NT2/D1 (cell line): ENCODE results near the gene MED20.

Experiments
- DNase-seq: peaks from one replicate; pipeline ENCODE4 v3.0.0-alpha.2; 2011; ENCODE audit warnings: low read depth, low spot score
- H3K27me3 ChIP-seq: 2 replicates; pipeline ENCODE4 v1.6.0; 2011; ENCODE audit warnings: mild to moderate bottlenecking; ENCODE audit not compliant: insufficient read length, insufficient read depth
- H3K36me3 ChIP-seq: 2 replicates; pipeline ENCODE4 v1.6.1; 2011; ENCODE audit warnings: mild to moderate bottlenecking, low read length, mixed read lengths; ENCODE audit not compliant: insufficient read depth, insufficient read length
- H3K4me1 ChIP-seq: 2 replicates; pipeline ENCODE4 v1.5.1; 2011; ENCODE audit not compliant: insufficient read depth, insufficient read length
- H3K4me3 ChIP-seq: 2 replicates; pipeline ENCODE4 v1.5.1; 2011; ENCODE audit warnings: low read depth; ENCODE audit not compliant: insufficient read length
- H3K9ac ChIP-seq: 2 replicates; pipeline ENCODE4 v1.6.0; 2011; ENCODE audit warnings: low read depth; ENCODE audit not compliant: insufficient read length
- H3K9me3 ChIP-seq: 2 replicates; pipeline ENCODE4 v1.5.1; 2011; ENCODE audit warnings: mild to moderate bottlenecking, low read length; ENCODE audit not compliant: insufficient read depth
- SUZ12 ChIP-seq: IDR thresholded peaks from 2 replicates; pipeline ENCODE4 v1.6.1; 2011; ENCODE audit not compliant: insufficient read length, insufficient read depth; ENCODE audit errors: extremely low read depth
- YY1 ChIP-seq: IDR thresholded peaks from 2 replicates; pipeline ENCODE4 v1.6.1; 2011; ENCODE audit not compliant: insufficient read length, insufficient read depth
- ZNF274 ChIP-seq: IDR thresholded peaks from 2 replicates; pipeline ENCODE4 v1.6.1; 2011; ENCODE audit warnings: mild to moderate bottlenecking, low read depth, low read length

MED20 gene

DNA sequence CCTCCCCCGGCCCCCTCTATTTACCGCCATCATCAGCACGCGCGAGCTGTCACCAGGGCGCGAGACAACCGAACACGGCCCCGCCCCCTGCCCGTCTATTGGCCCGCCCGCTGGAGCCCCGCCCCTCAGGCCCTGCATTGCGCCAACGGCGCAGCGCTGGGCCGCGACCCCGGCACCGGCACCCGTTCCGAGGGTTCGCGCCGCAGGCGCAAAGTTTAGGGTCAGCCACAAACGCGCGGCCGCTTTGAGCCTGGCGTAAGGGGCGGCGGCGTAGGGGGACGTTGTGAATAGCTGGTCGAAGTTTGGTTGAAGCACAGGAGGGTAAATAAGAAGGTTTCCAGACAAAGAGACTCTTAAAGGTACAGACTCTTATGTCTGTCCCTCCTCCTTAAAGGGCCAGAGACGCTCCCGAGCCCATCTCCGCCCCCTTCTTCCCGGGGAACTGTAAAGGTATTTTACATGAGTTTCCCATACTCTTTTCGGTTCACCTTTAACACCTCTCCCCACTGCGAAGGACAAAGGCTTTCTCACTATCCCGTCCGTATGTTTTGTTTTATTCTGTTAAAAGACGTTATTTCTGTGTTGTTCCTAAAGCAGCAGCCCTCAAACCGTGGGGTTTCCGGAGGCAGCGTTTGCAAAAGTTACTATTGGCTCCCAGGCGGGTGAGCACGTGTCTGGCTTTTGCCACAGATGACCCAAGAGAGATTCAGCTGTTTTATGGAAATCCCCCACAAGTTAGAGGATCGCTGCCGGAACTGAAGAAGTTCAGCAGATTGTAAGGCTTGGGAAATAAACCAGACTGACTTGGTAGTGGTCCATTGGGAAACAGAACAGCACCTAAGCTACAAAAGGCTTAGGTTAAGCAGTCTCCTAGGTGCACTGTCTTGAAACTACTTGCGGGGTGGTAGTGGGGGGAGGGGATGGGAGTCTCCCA lies 25.4 kb downstream of the MED20 start, which contains the start of gene USP49:
USP49 (minus strand) TSS at position 76 of the 934 bp plus-strand sequence. CDS start 88,392 bp downstream, outside the sequence.
- Histone ChIP-seq H3K4me1 (no peaks in the 10 kb centered on the region), H3K9ac (peak within 1 kb of the TSS; percentile 82), H3K9me3 (no peaks in the 10 kb centered on the region), H3K27me3 (peaks cover 3% of the 10 kb centered on the region), H3K4me3 (peak within 1 kb of the TSS; percentile 60), H3K36me3 (no peaks in the 10 kb centered on the region)
- TF ChIP-seq ZNF274 (no peak), YY1 (no peak), SUZ12 (no peak)
- DNase-seq = peak; percentile 62

DNA sequence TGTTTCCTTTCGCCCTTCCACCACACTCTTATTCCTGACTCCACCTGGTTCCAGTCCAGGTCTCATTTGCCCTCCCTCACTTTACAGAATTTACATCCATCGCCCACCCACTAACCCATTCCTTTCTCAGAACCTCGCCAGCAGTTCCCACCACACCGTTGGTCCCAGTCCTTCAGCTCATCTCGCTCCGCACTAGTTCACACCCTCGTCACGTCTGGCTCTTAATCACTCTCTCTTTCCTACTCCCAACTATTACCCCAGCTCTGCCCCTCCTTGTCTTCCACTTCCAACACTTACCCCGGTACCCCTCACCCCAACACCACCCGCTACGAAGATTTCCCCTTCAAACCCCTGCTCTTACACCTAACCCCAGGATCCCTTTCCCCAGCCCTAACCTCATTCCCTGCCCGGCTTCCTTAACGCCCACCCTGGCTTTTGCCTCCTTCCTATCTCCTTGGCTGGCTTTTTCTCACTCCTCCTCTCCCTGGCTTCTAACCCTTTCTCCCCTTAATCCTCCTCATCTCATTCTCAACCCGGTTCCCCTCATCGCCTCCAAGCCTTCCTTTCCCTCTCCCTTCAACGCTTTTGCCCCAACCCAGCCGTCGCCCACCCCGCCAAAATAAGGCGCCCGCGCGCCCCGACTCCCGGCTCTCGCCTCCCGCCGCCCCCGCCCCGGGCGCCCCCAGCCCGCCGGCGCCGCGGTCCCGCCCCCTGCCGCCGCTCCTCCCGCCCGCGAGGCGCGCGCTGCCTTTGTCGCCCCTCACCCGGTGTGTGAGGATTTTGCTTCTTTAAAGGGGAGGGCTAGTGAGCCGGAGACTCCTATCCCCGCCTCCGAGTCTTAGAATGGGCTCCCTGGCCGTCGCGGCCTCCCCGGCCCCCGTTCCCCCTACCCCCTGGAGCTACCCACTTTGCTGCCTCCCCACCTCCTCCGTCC lies 26.3 kb downstream of the MED20 start:
- no peaks in the 10 kb centered on the region for H3K9me3 ChIP-seq
- peak; percentile 36 for DNase-seq
- H3K27me3 ChIP-seq = peaks cover 3% of the 10 kb centered on the region
- TF ChIP-seq SUZ12 (no peak), ZNF274 (no peak), YY1 (no peak)
- H3K4me1 ChIP-seq = no peaks in the 10 kb centered on the region
- peak overlapping the region; percentile 82 for H3K9ac ChIP-seq
- no peaks in the 10 kb centered on the region for H3K36me3 ChIP-seq
- H3K4me3 ChIP-seq = peak overlapping the region; percentile 56

GRCh38 chr6:41892921-41893564 lies 27.9 kb downstream of the MED20 start:
- no peaks in the 10 kb centered on the region for H3K36me3 ChIP-seq
- H3K27me3 ChIP-seq = peaks cover 3% of the 10 kb centered on the region
- TF ChIP-seq SUZ12 = no peak
- no peak for TF ChIP-seq YY1
- no peak for TF ChIP-seq ZNF274
- H3K4me3 ChIP-seq = no peak overlapping the region
- no peaks in the 10 kb centered on the region for H3K9me3 ChIP-seq
- DNase-seq = no peak
- no peaks in the 10 kb centered on the region for H3K4me1 ChIP-seq
- no peak overlapping the region for H3K9ac ChIP-seq

DNA sequence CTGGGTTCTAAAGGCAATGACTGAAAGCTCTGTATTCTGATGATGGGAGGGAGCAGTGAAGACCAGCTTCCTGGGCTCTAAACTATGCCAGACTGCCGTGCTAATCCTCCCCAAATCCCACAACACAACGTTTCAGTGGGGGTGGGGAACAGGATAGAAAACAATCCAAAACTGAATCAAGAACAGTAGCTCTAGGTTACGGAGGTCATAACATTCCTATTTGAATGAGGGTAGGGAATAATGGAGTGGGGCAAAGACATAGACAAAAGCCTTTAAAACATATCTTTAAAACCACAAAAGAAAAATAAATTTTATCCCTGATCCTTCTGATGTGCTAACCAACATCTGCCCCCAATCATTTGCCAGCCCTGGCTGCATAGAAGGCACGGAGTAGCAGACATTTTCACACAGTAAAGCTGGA lies 33.6 kb downstream of the MED20 start:
- H3K4me1 ChIP-seq = no peaks in the 10 kb centered on the region
- no peaks in the 10 kb centered on the region for H3K9me3 ChIP-seq
- TF ChIP-seq YY1 = no peak
- no peak for TF ChIP-seq ZNF274
- TF ChIP-seq SUZ12 = no peak

GRCh38 chr6:41885930-41886329 lies 35.0 kb downstream of the MED20 start:
- Histone ChIP-seq H3K4me3 (no peak overlapping the region), H3K36me3 (no peaks in the 10 kb centered on the region), H3K9ac (no peak overlapping the region), H3K9me3 (no peaks in the 10 kb centered on the region), H3K27me3 (no peaks in the 10 kb centered on the region), H3K4me1 (no peaks in the 10 kb centered on the region)
- TF ChIP-seq SUZ12 = no peak
- no peak for TF ChIP-seq ZNF274
- TF ChIP-seq YY1 = no peak
- no peak for DNase-seq

More for the DNA sequence above, 33.6 kb downstream of the MED20 start:
- H3K27me3 ChIP-seq = no peaks in the 10 kb centered on the region
- DNase-seq = no peak
- H3K4me3 ChIP-seq = no peak overlapping the region
- no peaks in the 10 kb centered on the region for H3K36me3 ChIP-seq
- H3K9ac ChIP-seq = no peak overlapping the region

DNA sequence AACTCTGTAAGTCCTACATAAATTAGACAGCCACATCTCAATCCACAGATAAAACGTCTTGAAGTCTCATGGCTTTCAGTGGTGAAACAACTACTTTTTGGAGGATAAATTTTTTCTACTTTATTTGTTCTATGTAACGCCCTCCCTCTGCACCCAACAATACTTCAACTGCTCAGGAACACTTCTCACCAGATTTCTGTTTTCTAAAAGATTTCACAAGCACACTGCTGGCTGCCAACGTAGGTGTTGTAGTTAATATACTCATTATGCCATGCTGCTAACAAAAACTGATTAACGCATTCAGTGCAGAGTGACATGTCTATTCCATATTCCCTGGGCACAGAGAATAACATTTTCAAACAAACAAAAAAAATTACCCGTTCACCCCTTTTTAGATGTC lies 36.0 kb downstream of the MED20 start:
- H3K4me3 ChIP-seq = no peak overlapping the region
- no peaks in the 10 kb centered on the region for H3K9me3 ChIP-seq
- H3K9ac ChIP-seq = no peak overlapping the region
- no peaks in the 10 kb centered on the region for H3K4me1 ChIP-seq
- no peaks in the 10 kb centered on the region for H3K36me3 ChIP-seq
- H3K27me3 ChIP-seq = no peaks in the 10 kb centered on the region
- TF ChIP-seq ZNF274 (no peak), YY1 (no peak), SUZ12 (no peak)
- DNase-seq = no peak

- Histone ChIP-seq H3K27me3 (no peaks in the 10 kb centered on the region), H3K9me3 (no peaks in the 10 kb centered on the region), H3K4me3 (no peak overlapping the region), H3K4me1 (no peaks in the 10 kb centered on the region), H3K9ac (no peak overlapping the region), H3K36me3 (no peaks in the 10 kb centered on the region)
- TF ChIP-seq SUZ12 = no peak
- TF ChIP-seq YY1 = no peak
- no peak for TF ChIP-seq ZNF274
- DNase-seq = no peak
Observed at GRCh38 chr6:41881506-41881905, 39.4 kb downstream of the MED20 start.
